GM18499 (cell line): ENCODE measurements around the gene LRP1.

Experiments used
- ATAC-seq: cut with Tn5 transposase; IDR thresholded peaks from one replicate; pipeline ENCODE4 v1.9.1; 2021; ENCODE audit warnings: moderate number of reproducible peaks; ENCODE audit not compliant: insufficient read depth, unreplicated experiment

Gene LRP1

DNA sequence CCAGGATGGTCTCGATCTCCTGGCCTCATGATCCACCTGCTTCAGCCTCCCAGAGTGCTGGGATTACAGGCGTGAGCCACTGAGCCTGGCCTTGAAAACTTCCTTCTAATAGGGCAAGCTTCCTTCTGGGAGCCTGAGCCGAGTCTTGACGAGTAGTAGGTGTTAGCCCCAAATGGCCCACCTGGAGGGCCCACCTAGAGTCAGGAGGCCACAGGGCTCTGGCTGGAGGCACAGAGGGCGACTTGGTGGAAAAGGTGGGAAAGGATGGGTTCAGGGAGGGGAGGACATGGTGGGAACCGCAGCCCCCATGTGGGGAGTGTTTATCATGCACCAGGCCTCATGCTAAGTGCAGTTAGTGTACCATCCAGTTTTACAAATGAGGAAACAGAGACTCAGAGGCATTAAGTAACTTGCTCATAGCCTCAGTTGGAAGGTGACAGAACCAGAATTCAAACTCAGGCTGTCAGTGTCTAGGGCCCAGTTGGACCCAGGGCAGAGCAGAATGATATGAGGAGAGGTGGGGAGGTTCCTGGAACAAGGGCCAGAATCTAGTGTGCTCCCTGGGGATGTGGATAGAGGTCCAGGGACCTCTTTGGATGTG is 22.2 kb downstream of the LRP1 start:
- ATAC-seq: no peak

DNA sequence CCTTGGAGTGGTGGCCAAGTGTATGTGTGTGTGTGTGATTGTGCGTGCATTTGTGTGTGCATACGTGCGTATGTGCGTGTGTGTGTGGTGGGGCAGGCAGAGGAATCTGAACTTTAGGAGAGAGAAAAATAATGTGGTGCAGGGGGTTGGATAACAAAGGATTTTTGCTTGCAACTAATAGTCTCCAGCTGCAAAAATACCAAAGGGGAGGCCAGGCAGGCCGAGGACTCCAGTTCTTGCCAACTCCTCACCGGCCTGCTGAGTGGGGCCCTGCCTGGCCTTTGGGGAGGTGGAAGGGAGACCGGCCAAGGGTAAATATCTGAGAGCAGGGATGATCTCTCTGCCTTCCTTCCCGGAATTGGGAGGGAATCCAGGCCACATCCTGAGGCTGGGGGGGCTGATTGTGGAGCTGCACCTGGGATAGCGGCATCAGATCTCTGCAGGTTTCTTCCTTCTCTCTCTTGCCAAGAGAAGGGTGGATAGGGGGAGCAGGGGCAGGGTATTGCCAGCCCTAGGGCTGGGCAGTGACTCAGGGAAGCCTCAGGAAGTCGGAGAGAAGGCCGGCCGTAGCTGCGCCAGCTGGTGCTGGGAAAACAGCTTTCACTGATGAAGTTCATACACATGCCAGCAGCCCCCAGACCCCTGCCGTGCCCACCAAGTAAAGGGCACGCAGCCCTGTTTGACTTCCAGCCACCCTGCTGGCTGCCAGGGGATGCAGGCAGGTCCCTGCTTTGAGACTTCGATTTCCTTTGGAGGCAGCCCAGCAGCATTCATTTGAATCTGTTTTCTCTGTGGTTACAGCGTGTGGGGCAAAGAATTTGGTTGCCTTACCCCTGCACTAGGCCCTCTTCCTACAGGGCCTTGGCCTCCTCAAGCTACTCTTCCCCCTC is 23.7 kb downstream of the LRP1 start:
- no peak for ATAC-seq

DNA sequence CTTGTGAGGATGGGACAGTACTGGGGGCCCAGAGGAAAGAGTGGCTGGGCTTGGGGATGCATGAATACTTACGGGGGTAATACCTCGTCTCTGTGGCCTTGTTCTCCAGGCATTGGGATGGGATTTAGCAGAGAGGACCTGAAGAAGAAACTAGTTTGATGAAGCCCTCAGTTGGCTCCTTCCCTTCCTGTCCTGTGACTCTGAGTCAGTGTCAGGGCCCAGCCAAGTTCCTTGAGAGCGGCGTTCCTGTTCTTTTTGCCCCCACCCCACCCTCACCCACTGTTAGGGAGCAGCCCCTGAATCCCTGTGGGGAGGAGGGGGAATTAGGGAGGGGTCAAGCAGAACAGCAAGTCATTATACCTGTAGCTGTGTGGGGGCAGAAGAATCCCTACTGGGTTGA is 24.4 kb downstream of the LRP1 start:
- ATAC-seq: no peak

DNA sequence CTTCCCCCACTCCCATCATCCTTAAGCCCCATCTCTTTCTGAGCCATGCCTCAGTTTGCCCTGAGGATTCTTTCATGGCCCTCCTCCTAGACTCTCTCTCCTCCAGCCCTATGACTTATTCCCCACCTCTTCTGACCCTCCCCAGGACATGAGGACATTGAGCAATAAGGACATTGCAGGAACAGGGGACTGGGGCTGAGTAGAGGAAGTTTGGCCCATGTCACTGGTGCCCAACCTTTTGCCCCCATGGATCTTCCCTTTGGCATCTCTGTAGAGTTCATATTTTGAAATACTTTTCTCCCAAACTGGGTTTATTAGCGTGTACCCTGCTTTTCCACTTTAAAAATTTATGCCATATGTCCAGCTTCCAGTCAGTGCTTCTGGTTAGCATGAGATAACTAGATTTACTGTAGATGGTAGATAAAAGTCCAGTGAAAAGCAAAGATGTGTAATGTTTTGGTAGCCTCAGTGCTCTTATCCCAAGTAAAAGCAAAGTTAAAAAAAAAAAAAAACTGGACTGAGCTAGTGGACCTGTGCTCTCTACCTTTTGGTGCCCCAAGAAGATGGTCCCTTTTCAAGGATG is 25.2 kb downstream of the LRP1 start:
- no peak for ATAC-seq

DNA sequence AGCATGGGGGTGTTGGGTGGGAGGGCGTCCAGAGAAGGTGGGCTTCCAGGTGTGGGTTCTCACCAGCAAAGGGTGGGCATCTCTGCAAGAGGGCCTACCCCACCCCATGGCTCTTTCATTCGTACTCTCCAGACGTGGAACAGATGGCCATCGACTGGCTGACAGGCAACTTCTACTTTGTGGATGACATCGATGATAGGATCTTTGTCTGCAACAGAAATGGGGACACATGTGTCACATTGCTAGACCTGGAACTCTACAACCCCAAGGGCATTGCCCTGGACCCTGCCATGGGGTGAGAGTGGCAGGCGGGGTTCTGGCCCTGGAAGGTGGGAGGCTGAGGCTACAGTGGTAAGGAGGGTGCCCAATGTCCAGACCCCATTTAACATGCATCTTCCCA is 25.8 kb downstream of the LRP1 start:
- ATAC-seq: no peak

DNA sequence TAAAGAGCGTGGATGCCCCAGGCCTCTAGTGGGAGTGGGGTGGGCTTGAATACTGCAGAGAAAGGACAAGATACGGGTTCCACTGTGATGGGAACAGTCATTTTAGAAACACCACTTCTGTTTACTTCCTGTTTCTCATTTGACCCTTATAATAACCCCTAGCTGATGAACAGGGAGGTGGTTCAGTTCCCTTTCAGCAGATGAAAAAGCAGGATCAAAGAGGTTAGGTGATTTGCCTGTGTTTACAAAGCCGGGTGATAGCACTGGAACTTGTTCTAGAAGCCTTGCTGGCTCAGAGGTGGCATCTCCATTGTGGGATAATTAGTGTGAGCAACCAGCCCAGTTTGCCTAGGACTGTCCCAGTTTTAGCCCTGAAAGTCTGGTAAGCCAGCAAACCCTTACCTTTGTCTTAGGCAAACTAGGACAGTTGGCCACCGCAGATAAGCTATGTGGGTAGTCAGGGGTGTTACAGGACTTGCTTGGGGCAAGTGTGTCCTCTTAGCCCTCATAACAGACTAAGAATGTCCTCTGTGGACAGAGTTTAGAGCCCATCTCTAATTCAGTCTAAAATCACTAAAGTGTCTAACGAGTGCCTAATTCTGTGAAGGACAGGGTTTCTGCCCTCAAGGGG is 26.6 kb downstream of the LRP1 start:
- no peak for ATAC-seq

DNA sequence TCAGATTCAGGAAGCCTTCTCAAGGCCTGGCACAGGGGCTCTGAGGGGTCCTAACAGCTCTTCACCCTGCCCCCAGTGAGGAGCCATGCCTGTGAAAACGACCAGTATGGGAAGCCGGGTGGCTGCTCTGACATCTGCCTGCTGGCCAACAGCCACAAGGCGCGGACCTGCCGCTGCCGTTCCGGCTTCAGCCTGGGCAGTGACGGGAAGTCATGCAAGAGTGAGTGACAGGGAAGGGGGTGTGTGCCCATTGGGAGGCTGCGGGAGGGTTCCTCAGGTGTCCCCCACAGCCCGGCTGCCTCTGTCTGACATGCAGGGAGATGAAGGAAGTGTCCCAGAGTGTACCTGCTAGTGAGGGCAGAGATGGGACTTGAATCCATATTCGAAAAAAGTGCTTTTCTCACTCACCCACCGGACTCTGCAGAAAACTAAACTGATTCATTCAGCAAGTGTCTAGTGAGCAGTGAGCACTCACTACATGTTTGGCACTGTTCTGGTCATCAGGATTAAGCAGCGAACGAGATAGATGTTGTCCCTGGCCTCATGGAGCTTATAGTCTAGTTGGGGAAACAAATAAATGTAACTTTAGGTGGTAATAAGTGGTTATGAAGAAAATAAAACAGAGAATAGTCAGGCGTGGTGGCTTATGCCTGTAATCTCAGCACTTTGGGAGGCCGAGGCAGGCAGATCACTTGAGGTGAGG is 28.6 kb downstream of the LRP1 start:
- ATAC-seq: no peak

DNA sequence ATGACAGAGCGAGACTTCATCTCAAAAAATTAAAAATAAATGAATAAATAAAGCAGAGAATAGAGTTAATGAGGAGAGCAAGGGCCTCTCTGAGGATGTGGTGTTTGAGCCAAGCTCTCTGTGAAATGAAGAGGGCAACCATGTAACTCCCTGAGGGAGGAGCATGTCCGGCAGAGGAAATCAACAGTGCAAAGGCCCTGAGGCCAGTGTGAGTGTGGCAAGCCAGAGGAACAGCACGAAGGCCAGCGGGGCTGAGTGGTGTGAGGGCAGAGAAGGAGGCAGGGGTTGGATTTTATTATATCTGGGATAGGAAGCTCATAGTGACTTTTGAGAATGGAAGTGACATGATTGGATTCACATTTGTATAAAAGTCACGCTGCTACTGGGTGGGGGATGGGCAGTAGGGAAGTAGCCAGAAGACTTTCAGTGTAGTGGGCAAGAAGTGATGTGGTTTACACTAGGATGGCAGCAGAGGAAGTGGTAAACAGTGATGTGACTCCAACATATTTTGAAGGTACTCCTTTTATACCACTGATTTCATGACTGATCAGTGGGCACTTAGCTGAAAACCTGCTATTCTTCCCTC is 29.4 kb downstream of the LRP1 start:
- ATAC-seq: no peak

DNA sequence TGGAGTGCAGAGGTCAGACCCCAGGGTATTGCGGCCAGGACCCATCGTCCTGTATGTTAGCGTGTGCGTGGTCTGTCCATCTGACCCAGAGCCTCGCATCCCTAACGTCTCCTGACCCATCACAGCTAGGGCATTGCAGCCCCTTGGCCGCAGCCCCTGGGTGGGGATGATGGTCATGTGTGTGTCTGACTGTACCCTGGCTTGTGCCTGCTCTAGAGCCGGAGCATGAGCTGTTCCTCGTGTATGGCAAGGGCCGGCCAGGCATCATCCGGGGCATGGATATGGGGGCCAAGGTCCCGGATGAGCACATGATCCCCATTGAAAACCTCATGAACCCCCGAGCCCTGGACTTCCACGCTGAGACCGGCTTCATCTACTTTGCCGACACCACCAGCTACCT is 29.9 kb downstream of the LRP1 start:
- ATAC-seq: no peak

DNA sequence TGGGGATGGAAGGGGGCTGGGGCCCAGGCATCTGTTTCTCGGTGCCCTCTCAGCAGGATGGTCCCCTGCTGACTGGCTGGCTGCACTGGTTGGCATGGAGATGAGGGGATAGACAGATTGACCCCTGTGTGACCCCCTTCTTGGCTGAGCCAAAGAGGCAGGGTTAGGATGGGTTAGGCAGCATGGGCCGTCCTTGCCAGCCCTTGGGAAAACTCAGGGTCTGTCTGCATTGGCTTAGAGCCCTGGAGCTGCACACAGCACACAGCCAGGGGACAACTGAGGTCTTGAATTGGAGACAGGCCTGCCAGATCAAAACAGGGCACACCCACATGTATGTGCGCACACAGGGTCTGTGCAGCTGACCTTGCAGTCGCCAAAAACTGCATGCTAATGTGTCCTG is 30.4 kb downstream of the LRP1 start:
- no peak for ATAC-seq

DNA sequence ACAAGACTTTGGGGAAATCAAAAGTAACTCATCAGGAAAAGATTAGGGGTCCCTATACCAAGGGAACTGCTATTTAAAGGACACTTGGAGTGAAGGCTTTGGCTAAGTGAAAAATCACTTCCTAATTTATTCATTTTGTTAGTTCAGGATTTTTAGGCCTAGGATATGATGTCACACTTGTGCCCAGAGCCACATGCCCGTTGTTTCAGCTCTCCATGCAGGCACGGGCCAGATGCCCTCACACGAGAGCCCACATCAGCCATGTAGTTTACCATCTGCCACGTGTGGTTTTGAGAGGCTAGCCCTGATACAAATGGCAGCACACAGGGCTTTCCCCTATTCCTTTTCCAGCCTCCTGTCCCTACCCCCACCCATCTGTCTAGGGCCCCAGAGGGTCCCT is 31.0 kb downstream of the LRP1 start:
- no peak for ATAC-seq

DNA sequence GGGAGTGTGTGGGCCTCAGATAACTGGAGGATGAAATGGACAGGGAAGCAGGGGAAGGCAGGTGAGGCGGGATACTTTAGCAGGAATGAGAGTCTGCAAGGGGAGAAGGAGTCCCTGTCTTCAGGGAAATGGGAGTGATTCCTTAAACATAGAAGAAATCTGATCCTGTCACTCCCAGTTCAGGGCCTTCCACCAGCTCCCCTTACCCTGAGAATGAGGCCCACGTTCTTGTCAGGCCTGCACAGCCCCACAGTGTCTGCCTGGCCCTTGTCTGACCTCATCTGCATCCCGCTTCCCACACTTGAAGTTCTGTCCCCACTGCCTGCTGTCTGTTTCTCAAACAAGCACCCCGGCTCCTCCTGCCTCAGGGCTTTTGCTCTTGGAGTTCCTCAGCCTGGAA is 31.8 kb downstream of the LRP1 start:
- ATAC-seq: no peak

DNA sequence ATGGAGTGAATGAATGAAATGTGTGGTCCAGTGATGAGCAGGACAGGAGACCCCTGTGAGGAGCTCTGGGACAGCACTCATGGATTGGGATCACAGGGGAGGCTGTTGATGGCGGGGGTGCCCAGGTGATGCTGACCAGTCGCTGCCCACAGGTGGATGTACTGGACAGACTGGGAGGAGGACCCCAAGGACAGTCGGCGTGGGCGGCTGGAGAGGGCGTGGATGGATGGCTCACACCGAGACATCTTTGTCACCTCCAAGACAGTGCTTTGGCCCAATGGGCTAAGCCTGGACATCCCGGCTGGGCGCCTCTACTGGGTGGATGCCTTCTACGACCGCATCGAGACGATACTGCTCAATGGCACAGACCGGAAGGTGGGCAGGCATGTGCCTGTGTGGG is 32.5 kb downstream of the LRP1 start:
- ATAC-seq: no peak

DNA sequence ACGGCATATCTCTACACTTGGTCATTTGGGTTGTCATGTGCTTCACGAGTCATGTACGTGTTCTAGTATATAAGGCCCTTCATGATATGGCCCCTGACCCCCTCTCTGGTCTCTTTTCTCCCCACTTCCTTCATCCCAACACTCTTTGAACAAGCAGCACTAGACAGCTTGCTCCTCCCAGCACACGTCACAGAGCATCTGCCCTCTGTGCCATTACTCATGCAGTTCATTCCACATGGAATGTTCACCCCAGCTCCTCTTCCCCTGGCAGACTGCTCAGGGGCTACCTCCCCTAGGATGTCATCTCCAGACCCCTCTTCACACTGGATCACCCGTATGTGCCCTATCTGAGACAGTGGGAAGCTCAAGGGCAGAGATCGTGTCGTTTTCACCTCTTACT is 33.2 kb downstream of the LRP1 start:
- no peak for ATAC-seq

DNA sequence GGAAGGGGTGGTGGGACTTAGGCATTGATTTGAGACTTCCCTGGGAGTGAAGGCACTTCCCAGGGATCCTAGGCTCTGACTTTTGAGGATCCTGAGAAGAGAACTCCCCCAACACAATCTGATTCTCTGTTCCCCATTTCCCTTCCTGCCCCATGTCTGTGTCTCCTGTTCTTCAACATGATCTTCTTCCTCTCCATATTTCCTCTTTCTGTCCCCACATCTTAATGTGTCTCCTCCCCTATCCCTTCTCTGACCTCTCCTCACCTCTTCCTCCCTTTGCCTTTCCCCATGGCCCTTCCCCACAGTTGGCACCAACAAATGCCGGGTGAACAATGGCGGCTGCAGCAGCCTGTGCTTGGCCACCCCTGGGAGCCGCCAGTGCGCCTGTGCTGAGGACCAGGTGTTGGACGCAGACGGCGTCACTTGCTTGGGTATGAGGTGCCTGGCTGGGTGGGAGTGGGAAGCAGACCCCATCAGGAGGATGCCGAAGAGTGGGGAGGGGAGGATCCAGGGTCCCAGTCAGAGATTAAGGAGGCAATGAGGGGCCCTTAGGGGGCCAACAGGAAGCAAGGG is 34.4 kb downstream of the LRP1 start:
- no peak for ATAC-seq

DNA sequence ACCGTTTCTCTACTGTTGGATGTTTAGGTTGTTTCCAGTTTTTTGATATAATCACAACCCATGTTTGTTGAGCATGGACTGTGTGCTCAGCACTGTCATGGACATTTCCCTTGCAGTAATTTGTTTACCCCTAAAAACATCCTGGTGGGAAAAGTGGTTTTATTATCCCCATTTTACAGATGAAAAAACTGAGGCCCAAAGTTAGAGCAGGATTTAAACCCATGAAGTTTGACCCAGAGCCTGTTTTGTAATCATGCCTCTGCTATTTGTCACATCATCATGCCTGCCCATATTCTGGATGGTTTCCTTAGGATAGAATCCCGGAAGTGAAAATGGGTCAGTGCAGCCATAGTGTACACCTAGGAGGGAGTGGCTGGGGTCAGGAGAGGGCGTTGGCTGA is 36.2 kb downstream of the LRP1 start:
- ATAC-seq: no peak

DNA sequence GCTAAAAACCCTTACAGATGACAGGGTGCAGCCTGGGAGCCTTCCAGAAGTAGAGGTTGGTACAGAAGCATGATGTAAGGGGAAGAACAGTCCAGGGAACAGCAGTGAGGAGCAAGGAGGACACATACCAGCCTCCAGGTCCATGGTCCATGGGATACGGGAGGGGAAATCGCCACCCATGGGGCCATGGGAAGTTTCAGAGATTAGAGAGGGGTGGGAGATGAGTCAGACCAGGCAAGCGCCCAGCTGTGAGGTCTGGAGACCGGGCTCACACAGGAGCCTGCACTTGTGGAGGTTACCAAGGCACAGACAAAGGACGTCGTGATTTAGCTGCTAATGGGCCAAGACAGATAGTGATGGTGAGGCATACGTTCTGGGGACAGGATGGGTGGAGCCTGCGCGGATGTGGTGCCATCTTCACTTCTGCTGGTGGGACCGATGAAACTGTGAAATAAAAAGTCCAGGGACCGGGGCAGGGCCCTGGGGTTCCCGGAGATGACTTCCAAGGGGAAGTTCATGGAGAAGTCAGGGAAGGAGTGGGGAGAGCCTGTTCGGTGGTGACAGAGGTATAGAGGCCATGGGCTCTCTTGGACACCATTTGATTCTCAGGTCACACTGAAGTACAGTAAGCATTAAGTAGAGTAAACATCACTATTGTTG is 36.8 kb downstream of the LRP1 start:
- no peak for ATAC-seq

DNA sequence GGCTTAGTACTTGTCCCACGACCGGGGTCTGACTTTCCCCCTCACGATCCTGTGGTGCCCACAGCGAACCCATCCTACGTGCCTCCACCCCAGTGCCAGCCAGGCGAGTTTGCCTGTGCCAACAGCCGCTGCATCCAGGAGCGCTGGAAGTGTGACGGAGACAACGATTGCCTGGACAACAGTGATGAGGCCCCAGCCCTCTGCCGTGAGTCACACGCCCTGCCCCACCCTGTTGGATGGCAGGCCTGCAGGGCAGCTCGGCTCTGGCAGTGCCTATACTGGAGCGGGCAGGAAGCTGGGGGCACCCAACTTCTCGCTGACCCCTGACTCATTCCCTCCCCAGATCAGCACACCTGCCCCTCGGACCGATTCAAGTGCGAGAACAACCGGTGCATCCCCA is 37.5 kb downstream of the LRP1 start:
- ATAC-seq: no peak

DNA sequence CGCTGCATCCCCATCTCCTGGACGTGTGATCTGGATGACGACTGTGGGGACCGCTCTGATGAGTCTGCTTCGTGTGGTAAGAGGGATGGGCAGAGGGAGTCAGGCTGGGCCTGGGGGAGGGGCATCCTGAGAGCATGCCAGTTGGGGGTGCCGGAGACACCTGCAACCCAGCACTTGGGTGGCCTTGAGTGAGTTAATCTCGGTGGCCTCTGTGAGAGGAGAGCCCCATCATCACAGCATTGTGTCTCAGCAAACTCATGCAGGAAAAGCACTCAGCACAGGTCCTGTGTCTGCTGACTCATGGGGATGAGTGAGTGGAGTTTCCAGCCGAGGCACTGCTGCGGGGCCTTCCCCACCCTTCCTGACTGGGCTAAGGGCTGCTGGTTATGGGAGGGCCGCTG is 38.7 kb downstream of the LRP1 start:
- no peak for ATAC-seq
